GM19397 (cell line): Measurements from ENCODE around the gene SLC6A18.

Source experiments
- ATAC-seq: cut with Tn5 transposase; IDR thresholded peaks from one replicate; pipeline ENCODE4 v1.9.1; 2021; ENCODE audit warnings: mild to moderate bottlenecking, moderate library complexity; ENCODE audit not compliant: unreplicated experiment

The SLC6A18 gene

GRCh38 chr5:1225081-1225480, at the start of gene SLC6A18:
TSS of gene SLC6A18 (plus strand) at chr5:1225381. CDS start at chr5:1225478, 97 bp downstream.
- ATAC-seq, result no peak

DNA sequence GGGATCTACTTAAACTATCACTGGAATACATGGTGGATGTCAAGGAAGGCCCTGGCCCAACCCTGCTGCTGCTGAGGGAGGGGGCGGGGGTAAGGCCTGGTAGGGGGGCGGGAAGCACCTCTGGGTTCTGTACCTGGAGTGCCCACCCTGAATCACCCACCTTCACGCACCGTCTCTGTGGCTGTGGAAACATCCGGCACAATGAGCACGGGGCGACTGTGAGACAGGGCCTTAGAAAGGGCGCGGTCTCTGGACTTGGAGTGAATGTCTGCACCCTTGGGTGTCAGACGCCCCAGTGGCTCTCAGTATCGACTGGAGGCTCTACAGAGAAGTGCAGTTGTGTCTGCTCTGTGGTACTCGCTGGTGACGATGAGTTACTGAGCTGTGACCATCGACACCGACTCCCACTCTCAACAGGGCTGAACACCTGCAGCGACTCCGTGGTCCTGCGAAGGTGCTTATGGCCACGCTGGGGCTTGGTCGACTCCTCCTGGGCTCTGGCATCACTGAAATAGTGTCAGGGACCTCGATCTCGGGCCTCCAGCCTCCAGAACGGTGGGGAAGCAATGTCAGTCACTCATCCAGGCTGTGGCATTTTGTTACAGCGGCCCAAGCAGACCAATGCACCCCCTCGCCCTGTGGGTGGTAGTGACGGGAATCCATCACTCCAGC, 49.2 kb upstream of the SLC6A18 start:
- ATAC-seq, result no peak

- ATAC-seq, result no peak
Observed at GRCh38 chr5:1176473-1177391, 48.4 kb upstream of the SLC6A18 start.

DNA sequence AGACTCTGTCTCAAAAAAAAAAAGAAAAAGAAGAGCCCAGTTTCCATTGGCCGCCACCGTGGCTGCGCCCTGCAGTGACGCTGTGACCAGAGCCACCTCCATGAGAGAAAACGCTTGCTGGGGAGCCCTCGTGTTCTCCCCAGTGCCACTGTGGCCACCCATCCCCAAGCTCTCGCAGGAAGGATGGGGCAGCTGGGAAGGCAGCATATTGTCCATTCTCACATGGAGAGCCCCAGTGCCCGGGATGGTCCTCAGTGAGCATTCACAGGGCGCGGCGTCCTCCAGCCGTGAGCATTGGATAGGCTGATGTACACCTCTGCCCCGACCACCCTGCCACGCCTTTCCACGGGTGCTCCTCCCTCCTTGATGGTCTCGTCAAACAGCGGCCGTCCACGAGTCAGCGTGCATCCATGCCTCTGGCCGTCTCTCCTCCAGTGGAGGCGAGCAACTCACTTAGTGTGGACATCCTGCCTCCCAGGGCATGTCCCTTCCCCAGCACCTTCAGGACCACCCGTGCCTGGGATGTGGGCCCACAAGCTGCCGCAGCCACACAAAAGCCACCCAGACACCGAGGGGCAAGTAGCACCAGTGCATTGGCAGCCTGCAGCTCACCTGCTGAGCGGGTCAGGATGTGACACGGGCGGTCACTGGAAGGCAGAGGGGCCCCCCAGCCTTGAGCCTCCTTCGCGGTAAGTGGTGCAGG, 47.2 kb upstream of the SLC6A18 start:
- ATAC-seq, result no peak

DNA sequence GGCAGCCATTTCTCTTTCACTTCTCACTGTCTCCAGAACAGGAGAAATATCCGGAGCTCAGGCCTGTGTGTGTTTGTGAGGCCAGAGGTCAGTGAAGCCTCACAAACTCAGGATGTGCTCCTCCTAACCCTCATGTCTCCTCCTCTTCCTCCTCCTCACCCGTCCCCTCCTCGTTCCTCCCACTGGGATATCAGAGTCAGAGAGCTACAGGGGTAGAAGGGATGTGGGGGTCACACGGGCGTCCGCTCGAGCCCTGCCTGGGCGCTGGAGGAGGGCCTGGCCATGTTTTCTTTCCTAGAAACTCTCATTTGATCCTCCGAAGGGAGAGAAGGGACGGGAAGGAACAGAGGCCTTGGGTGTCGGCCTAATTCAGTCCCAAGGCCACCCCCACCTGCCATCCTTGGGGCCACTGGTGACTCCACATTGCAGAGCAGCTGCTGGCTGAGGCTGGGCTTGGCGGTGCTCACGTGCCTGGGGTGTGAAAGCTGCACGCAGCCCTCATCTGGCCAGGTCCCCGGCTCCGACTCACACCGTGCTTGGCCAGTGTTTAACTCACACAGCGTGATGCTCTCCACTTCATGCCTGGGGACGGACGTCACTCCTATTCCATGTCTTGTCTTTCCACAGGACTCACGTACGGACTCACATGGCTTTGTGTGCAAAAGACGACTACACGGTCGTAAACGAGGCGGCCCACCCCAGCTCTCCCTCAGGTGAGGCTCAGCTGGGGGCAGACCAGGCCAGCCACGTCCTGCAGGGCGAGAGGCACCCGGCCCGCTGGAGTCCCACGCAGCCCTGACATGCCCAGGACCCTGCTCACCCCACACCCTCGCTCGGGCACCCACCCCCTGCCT, 46.4 kb upstream of the SLC6A18 start:
- no peak for ATAC-seq

- no peak for ATAC-seq
Observed at GRCh38 chr5:1179383-1179715, 45.8 kb upstream of the SLC6A18 start.

- no peak for ATAC-seq
Observed at GRCh38 chr5:1180096-1180495, 45.1 kb upstream of the SLC6A18 start.

- ATAC-seq, result no peak
Observed at GRCh38 chr5:1180841-1181271, 44.3 kb upstream of the SLC6A18 start.

GRCh38 chr5:1181451-1182359, 43.5 kb upstream of the SLC6A18 start:
- ATAC-seq, result no peak

- no peak for ATAC-seq
Observed at GRCh38 chr5:1182360-1182632, 42.9 kb upstream of the SLC6A18 start.

GRCh38 chr5:1182633-1183423, 42.4 kb upstream of the SLC6A18 start:
- ATAC-seq, result no peak

DNA sequence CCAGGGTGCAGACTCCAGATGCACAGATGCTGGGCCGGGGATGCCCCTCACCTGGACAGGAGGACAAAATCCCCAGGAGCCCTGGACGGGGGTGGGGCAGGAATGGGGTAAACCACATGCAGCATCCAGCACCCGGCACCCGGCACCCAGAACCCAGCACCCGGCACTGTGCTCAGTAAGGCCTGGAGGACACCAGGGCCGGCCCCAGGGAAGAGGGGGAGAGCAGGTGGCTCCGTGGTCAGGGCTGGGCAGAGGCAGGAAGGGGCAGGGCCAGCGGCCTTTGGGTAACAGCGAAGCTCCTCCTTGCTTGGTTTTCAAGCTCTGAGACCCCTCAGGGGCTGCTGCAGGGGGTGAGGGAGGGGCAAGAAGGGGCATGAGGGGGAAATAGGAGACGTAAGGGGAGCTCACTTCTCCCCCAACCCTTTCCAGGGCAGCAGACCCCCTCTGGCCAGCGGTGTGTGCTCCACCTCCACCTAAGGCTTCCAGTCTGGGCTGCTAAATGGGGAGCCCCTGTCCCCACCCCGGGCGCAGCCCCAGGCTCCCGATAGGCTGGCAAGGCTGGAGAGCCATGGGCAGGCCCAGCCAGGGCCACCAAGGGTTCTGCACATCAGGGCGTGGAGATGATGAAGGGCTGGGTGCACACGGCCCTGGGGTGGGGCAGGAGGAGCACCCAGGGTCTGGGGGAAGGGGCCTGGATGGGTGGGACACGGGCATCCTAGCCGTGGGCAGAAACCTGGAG, 41.6 kb upstream of the SLC6A18 start:
- ATAC-seq, result no peak

GRCh38 chr5:1184163-1184470, 41.1 kb upstream of the SLC6A18 start:
- no peak for ATAC-seq

DNA sequence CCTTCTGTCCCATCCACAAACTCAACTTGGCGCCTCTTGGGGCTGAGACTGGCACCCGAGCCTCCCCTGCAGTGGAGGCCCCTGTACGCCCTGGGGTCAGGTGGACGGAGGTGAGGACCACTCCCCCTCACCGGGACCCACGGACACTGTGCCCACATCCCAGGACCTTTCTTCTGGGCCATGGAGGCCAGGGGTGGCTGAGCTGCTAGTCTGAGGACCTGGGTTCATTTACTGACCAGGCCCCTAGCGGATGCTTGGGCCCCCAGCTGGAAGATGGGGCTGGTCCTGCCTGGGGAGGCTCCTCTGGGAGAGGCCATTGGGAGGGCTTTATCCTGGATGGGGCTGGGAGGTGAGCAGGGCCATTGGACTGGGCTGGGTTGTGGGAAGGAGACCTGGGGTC, 40.7 kb upstream of the SLC6A18 start:
- ATAC-seq, result no peak

DNA sequence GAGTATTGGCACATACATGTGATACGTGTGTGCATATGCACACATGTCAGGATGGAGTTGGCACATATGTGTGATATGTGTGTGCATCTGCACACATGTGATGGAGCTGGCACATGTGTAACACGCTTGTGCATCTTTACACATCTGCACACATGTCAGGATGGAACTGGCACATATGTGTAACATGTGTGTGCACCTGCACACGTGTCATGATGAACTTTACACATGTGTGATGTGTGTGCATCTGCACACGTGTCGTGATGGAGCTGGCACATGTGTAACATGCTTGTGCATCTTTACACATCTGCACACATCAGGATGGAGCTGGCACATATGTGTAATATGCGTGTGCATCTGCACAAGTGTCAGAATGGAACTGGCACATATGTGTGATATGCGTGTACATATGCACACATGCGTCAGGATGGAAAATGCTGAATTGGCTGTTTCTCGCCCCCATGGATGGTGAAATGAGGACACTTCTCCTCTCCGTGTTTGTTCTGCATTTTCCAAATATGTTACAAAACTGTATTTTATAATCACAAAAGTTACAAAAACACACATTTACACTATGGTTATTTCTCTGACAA, 40.0 kb upstream of the SLC6A18 start:
- ATAC-seq, result no peak

- no peak for ATAC-seq
Observed at GRCh38 chr5:1185629-1186350, 39.4 kb upstream of the SLC6A18 start.

DNA sequence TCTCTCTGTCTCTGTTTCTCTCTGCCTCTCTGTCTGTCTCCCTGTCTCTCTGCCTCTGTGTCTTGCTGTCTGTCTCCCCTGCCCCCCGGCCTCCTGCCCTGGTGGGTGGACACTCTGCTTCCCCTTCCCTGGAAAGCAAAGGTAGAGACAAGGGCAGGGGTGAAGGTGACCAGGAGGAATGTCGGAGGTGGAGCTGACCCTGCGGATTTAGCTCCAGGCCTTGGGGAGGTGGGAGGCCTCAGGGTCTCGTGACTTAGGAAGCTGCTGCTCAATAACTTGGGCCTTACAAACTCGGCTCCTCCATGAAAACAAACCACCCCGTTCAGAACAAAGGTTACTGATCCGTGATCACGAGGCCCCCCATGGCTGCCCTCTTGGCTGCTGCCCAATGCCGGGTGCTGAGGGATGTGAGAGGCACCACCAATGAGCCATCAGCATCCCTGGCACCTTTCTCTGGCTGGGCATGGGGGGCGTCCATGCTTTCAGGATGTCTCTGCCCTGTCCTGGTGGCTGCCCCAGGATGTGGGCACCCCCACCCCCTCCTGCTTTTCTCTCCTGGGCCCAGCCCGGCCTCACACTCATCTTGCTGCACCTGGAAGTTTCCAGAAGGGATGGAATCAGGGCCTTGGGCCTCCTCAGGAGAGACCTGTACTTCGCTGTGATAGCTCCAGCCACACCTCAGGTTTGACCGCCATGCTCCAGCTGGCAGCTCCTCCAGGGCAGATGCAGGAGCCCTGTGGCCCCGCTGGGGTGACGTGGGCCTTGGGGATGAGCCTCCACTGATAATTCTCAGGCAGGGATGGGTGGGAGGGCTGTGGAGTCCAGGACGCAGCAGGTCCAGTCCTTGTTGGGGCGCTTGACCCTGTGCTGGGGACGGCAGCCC, 38.6 kb upstream of the SLC6A18 start:
- ATAC-seq, result no peak
